Activated CD4-positive, alpha-beta T cell treated with anti-CD3 and anti-CD28 coated beads, Interleukin-2, amount 50 U/mL, for 48 hours (primary cell): ENCODE data around the gene TMCC2.
"Not testable (repeated sequence)": the region's sequence is repeated elsewhere in the genome, so short reads cannot be mapped to it uniquely, and the experiment has no call there.

ENCODE experiments used
- DNase-seq, 2 experiments: peaks; one replicate each; pipeline ENCODE4 v3.0.0-alpha.2; 2020

The TMCC2 gene

DNA sequence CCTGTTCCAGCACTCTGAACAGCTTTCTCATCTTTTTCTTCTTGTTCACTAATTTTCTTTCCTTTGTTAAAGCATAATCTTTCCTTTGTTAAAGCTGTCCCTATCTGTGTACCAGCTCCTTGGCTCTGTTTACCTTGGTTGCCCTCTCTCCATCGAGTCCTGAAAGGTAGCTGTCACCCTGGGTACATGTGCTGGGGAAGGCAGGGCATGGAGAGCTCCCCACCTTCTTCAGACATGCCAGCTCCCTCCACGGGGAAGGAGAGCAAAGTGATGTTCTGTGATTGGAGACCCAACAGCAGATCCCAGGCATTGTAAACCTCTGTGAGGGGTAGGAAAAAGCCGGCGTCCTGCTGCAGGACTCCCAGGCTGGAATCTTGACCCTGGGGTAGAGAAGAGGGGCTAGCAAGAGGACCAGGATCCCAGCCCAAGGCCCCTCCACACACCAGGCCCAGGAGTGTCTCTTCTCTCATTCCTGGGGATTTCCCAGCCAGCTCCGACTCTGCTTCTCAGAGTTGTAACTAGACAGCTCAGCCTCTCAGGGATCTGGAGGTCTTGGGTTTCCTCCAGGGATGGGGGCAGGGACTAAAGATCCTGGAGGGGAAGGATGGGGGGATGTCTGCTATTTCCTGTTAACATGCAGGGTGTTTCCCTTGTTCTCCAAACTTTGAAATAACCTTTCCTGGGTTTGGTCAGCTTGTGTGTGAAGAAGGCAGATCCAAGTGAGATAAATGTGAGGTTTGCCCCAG, 34.4 kb downstream of the TMCC2 start:
- no peak for DNase-seq

DNA sequence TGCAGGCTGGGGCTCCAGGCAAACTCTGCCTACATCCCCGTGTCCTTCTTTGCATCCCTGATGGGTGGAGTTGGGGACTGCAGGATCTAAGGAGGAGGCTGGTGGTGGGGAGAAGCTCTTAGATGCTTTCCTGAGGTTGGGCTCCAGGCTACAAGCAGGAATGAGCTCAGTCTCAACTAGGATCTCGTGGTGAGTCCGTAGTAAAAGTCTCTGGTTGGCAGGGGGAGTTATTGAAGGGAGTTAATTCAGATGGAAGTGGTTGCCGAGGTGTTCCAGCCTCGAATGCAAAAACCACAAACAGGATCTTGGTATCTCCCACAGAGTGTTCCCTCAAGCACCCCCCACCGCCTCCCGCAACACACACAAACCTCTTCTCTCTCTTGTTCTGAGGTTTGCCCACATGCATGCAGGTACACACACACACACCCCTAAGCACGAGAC, 35.0 kb downstream of the TMCC2 start:
- no peak for DNase-seq

GRCh38 chr1:205263580-205264190, 35.9 kb downstream of the TMCC2 start:
- DNase-seq: no peak

GRCh38 chr1:205266611-205267305, 39.0 kb downstream of the TMCC2 start:
- DNase-seq: no peak

GRCh38 chr1:205267306-205267902, 39.7 kb downstream of the TMCC2 start:
- no peak for DNase-seq

GRCh38 chr1:205268846-205269680, 41.3 kb downstream of the TMCC2 start:
- DNase-seq: no peak

DNA sequence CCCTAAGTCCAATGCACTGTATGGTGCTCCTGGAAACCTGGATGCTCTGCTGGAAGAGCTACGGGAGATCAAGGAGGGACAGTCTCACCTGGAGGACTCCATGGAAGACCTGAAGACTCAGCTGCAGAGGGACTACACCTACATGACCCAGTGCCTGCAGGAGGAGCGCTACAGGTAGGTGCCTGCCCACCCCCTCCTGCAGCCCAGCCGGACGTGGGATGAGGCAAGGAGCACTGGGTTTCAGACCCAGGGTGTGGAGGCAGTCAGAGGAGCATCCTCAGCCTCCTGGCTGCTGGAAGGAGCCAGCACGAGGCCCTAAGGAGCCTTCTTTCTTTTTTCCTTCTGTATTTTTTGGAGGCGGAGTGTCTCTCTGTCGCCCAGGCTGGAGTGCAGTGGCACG, 42.0 kb downstream of the TMCC2 start:
- DNase-seq: no peak

DNA sequence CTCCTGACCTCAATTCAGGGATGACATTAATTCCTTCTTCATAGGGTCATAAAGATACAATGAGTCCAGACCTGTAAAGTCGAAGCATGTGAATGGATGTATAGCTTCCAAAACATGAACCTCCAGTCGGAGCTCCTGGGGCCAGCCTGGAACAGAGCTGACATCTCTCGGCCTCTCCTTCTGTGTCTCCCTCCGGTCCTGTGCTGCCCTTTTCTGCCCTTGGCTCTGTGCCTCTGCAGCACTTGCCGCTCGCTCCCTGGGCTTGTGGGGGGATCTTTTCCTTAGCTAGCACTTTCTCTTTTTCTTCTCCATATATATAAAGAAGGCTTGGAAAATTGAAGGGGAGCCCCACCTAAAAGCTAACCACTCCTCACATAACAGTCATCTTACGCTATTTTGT, 42.5 kb downstream of the TMCC2 start:
- DNase-seq: no peak

- DNase-seq: no peak
Observed at GRCh38 chr1:205270764-205271163, 43.0 kb downstream of the TMCC2 start.

GRCh38 chr1:205271277-205271676, 43.5 kb downstream of the TMCC2 start:
- no peak for DNase-seq

- no peak for DNase-seq
Observed at GRCh38 chr1:205271745-205272144, 44.0 kb downstream of the TMCC2 start.

- DNase-seq: no peak
Observed at GRCh38 chr1:205272536-205272935, 44.8 kb downstream of the TMCC2 start.

- peak; percentile 88 to 90 for DNase-seq
Observed at GRCh38 chr1:205273551-205273982, 45.8 kb downstream of the TMCC2 start.

- no peak for DNase-seq
Observed at GRCh38 chr1:205274041-205274691, 46.4 kb downstream of the TMCC2 start.

DNA sequence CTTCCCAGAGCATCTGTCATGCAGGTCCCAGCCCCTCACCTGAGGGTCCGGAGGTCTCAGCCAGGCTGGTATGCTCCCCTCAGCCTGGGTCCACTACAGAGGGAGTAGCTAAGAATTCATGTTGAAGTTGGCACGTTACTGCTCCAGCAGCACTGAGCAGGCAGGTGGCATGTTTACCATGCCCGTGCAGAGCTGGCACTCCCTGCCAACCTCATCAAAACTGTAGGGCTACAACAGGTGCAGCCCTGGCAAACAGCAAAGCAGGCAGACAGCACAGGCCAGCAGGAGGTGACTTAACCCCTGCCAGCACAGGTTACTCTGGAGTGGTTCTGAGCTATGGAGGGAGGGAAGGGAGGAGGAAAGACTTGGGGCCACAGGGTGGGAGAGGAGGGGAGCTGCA, 47.4 kb downstream of the TMCC2 start:
- DNase-seq: no peak

DNA sequence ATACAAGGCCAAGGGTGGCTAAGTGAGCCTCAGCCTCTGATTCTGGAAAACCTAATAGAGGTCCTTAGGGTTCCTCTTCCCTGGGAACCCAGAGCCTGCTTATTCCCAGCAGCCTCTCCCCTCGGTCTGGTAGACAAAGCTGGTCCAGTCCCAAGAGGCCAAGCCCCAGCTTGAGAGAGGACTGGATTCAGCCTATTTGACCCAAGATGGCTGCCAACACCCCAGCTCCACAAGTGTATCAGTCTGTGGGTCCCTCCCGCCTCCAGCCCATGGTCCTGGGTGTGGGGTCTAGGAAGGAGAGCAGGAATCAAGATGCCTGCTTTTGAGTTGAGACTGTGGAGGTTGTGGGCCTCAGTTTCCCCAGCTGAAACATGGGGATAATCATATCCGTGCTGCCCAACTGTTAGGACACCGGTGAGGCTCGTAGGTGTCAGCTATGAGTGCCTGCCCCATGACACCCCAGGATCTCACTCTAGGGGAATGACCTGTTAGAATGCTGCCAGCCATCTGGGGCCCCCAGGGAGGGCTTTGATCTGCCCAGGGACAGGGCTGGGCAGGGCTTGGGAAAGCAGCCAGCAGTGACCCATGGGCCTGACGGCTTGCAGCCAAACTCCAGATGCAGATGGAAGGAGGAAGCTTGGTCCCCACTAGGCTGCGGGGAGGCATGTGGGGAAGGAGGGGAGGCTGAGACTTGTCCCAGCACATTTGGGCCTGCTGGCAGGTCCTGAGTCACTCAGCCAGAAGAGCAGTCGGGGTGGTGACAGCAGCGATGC, 48.4 kb downstream of the TMCC2 start:
- DNase-seq: no peak

DNA sequence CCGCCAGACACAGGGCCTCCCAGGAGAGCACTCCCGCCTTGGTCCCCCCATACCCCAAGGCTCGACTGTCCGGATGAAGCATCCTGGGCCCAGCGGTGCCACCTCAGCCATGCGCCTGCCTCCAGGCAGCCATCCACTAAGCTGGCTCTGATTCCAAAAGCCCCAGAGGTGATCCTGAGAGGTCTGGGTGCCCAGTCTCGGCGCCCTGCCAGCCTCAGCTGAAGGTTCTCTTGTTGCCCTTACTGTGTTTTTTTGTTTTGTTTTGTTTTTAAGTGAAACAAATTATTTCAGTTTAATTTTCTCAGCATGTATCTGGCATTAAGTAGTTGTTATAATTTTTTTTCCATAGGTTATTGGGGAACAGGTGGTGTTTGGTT, 48.9 kb downstream of the TMCC2 start:
- DNase-seq: no peak

DNA sequence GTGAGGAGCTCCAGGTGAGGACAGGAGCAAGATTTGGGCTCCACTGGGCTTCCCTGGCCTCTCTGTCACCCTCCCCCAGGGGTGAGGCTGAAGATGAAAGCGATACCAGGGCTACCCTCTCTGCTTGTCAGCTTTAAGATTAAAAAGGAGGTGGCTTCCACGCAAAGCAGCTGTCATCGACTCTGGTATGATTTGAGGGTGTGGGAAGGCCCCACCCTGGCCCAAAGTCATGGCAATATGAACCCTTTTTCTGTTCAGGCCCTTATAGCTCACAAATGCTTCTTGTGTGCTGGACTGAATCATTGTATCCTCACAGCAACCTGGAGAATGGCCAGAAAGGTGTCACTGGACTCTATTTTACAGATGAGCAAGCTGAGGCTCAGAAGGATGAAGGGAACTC, 52.2 kb downstream of the TMCC2 start:
- DNase-seq: no peak

DNA sequence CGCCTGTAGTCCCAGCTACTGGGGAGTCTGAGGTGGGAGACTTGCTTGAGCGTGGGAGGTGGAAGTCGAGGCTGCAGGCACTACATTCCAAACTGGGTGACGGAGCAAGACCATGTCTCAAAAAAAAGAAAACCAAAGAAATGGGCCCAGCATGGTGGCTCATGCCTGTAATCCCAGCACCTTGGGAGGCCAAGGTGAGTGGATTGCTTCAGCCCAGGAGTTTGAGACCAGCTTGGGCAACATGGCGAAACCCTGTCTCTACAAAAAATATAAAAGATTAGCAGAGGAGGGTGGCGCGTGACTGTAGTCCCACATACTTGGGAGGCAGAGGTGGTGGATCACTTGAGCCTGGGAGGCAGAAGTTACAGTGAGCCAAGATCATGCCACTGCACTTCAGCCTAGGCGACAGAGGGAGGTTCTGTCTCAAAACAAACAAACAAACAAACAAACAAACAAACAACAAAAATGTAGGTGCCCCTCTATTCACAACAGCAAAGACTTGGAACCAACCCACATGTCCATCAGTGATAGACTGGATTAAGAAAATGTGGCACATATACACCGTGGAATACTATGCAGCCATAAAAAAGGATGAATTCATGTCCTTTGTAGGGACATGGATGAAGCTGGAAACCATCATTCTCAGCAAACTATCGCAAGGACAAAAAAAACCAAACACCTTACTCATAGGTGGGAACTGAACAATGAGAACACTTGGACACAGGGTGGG, 53.1 kb downstream of the TMCC2 start:
- DNase-seq: not testable (repeated sequence)

- DNase-seq: no peak
Observed at GRCh38 chr1:205283270-205284147, 55.8 kb downstream of the TMCC2 start.
